BJ (cell line): ENCODE measurements around the gene MADD. TPM values are rescaled to one million over a fixed set of nuclear protein-coding genes. Genes with fewer than 3 reads are reported as not detected.

ENCODE experiments used
- CTCF ChIA-PET: fragments of 350-600 bp; formaldehyde crosslinking; extraction: SDS; loops from one replicate; lab custom pipeline; 2021; ENCODE audit warnings: antibody characterized with exemption, inconsistent platforms; lab: Yijun Ruan, JAX
- POLR2A ChIA-PET: fragments of 300-600 bp; sonication (Branson Sonifier 250); formaldehyde crosslinking; extraction: SDS; loops from one replicate; lab custom pipeline; 2021; ENCODE audit warnings: antibody characterized with exemption; lab: Charles Lee
- DNase-seq: peaks from one replicate; pipeline ENCODE4 v3.0.0-alpha.2; 2011; ENCODE audit warnings: low read depth
- H3K27me3 ChIP-seq: 2 replicates; pipeline ENCODE4 v1.6.0; 2011; ENCODE audit warnings: low read length; ENCODE audit not compliant: control insufficient read depth, insufficient read depth
- H3K36me3 ChIP-seq: 2 replicates; pipeline ENCODE4 v1.5.1; 2011; ENCODE audit warnings: low read length; ENCODE audit not compliant: control insufficient read depth, insufficient read depth
- H3K4me3 ChIP-seq: 2 replicates; pipeline ENCODE4 v1.5.1; 2011; ENCODE audit warnings: low read depth, mild to moderate bottlenecking, control low read depth, low read length
- polyA plus RNA-seq: library from polyadenylated mRNA; depleted of rRNA; stranded (reverse); fragments of >200 nt; gene quantifications from 2 replicates; pipeline ENCODE4 v1.2.3, GENCODE V29; 2011
- TF ChIP-seq, protein P1 (sequence below): IDR thresholded peaks from 2 replicates; pipeline ENCODE4 v1.5.1; 2011; ENCODE audit warnings: low read depth, mild to moderate bottlenecking, control low read depth, inconsistent platforms, low read length, moderate library complexity; ENCODE audit not compliant: insufficient read depth

The MADD gene
- polyA plus RNA-seq, 1 experiment = 19.8 TPM

- Histone ChIP-seq H3K36me3 (no peaks in the 10 kb centered on the region), H3K4me3 (no peak overlapping the region), H3K27me3 (no peaks in the 10 kb centered on the region)
- ChIA-PET POLR2A (no interaction called here), CTCF (no interaction called here)
- TF ChIP-seq, protein P1, sequence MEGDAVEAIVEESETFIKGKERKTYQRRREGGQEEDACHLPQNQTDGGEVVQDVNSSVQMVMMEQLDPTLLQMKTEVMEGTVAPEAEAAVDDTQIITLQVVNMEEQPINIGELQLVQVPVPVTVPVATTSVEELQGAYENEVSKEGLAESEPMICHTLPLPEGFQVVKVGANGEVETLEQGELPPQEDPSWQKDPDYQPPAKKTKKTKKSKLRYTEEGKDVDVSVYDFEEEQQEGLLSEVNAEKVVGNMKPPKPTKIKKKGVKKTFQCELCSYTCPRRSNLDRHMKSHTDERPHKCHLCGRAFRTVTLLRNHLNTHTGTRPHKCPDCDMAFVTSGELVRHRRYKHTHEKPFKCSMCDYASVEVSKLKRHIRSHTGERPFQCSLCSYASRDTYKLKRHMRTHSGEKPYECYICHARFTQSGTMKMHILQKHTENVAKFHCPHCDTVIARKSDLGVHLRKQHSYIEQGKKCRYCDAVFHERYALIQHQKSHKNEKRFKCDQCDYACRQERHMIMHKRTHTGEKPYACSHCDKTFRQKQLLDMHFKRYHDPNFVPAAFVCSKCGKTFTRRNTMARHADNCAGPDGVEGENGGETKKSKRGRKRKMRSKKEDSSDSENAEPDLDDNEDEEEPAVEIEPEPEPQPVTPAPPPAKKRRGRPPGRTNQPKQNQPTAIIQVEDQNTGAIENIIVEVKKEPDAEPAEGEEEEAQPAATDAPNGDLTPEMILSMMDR = no peak
- DNase-seq = no peak
Measured at GRCh38 chr11:47335733-47336132, 65.8 kb downstream of the MADD start.

GRCh38 chr11:47336595-47336994 is 66.7 kb downstream of the MADD start:
- CTCF ChIA-PET = no interaction called here
- Histone ChIP-seq H3K27me3 (no peaks in the 10 kb centered on the region), H3K4me3 (no peak overlapping the region), H3K36me3 (no peaks in the 10 kb centered on the region)
- no peak for DNase-seq
- POLR2A ChIA-PET = no interaction called here
- TF ChIP-seq, protein P1 = no peak

DNA sequence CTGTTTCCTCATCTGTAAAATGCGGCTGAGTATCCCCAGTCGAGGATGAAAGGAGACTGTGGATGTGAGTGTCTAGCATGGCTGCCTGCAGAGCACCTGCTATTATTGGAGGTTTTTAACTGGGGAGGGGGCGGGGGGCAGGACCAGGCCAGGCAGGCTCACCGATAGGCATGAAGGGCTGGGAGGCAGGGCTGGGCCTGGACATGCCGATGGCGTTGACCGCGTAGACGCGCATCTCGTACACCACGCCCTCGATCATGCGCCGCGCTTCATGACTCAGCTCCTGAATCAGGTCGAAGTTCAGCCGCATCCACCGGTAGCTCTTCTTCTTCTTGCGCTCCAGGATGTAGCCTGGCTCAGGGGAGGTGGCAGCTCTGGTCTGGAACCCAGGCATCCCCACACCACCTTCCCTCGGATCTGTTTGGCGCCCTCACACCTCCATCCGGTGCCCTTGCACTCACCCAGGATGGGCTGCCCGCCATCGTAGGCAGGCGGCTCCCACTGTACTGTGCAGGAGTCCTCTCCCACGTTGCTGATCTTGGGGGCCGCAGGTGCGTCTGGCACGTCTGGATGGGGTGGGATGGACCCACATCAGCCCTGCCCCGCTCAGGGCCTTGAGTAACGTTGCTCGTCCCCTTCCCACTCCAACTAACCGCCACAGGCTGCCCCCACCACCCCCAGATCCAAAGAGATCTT is 67.4 kb downstream of the MADD start:
- ChIA-PET CTCF (no interaction called here), POLR2A (no interaction called here)
- TF ChIP-seq, protein P1 = no peak

DNA sequence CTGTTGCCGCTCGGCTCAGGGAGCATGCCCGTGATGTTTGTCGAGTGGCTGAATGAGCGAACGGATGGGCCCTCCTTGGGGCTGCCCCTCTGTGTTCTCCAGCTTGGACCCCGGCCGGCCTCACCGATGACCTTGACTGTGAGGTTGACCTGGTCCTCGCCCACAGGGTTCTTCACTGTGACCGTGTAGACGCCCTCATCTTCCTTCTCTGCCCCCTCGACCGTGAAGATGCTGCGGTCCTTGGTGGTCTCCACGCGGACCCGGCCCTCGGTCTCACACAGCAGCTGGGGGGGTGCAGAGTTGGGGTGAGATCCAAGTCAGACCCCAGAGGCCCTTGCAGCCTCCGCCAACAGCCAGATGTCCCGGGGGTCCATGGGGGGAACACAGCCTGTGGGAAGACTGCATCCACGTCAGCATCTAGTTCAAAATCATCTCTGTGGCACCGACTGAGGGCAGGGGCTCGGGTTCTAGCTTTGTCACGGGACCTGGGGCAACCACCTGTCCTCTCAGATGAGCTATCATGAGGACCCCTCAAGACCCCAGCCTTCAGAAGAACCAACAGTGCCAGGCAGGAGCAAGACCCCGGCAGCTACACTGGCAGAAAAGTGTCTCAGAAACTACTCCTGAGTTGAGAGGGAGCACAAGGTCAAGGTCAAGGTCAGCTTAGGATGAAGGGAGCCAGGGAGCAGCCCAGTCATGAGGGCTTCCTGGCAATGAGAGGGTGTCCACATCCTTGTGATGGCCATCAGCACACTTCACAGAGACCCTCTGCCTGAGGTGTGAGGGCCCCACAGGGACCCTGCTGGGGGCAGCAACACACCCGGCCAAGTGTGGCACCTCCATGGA is 68.7 kb downstream of the MADD start:
- POLR2A ChIA-PET = no interaction called here
- no peak for DNase-seq
- TF ChIP-seq, protein P1 = no peak
- no peaks in the 10 kb centered on the region for H3K27me3 ChIP-seq
- no peaks in the 10 kb centered on the region for H3K36me3 ChIP-seq
- H3K4me3 ChIP-seq = no peak overlapping the region
- CTCF ChIA-PET = interaction anchor here (1.0 to 1.5 kb wide), 2 partner anchors 17 to 161 kb away, joined by 3 read pairs; partner anchors contain the start of gene ARFGAP2

More for the DNA sequence above, 67.4 kb downstream of the MADD start:
- DNase-seq = no peak
- H3K4me3 ChIP-seq = no peak overlapping the region
- H3K36me3 ChIP-seq = no peaks in the 10 kb centered on the region
- H3K27me3 ChIP-seq = no peaks in the 10 kb centered on the region

DNA sequence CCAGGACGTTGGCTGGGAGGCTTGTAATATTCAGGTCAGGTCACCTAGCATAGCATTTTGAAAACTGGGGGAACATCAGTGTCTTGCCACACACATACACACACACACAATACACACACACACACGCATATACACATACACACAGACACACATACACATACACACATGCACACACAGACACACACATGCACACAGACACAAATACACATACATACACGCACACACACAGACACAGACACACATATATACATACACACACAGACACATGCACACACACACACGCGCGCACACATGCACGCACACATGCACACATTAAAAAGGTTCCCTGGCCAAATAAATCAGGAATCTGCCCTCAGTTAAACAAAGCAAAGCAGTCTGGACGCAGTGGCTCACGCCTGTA is 70.1 kb downstream of the MADD start:
- CTCF ChIA-PET = interaction anchor here (1.0 kb wide), 1 partner anchor 18 kb away, joined by 3 read pairs; no protein-coding TSS in a partner anchor
- TF ChIP-seq, protein P1 = no peak

More for the DNA sequence above, 70.1 kb downstream of the MADD start:
- POLR2A ChIA-PET = no interaction called here
- DNase-seq = no peak
- Histone ChIP-seq H3K4me3 (no peak overlapping the region), H3K27me3 (peaks cover 1% of the 10 kb centered on the region; the same call in 1 of the 2 replicates), H3K36me3 (no peaks in the 10 kb centered on the region)
